B cell (primary cell): ENCODE measurements around the gene RASA3. TPM values are rescaled to one million over a fixed set of nuclear protein-coding genes. Genes with fewer than 3 reads are reported as not detected.

Source experiments
- ATAC-seq: fragments of 200-7000 bp; cut with Tn5 transposase; one replicate; pipeline ENCODE4 v1.10.0; 2021; ENCODE audit warnings: low read depth, mild to moderate bottlenecking, moderate number of reproducible peaks, moderate library complexity
- CTCF ChIA-PET: fragments of 350-600 bp; sonication (Branson Sonifier 250); formaldehyde crosslinking; loops from one replicate; lab custom pipeline; 2021; ENCODE audit warnings: antibody characterized with exemption, inconsistent platforms; lab: Charles Lee
- POLR2A ChIA-PET: fragments of 350-600 bp; sonication (Branson Sonifier 250); formaldehyde crosslinking; loops from one replicate; lab custom pipeline; 2021; ENCODE audit warnings: antibody characterized with exemption; lab: Charles Lee
- DNase-seq: peaks from one replicate; pipeline ENCODE4 v3.0.0; 2013
- H2AFZ ChIP-seq: 2 replicates; pipeline ENCODE4 v1.6.1; 2012; ENCODE audit warnings: mild to moderate bottlenecking, low read depth, low read length; ENCODE audit not compliant: insufficient read depth, poor library complexity, severe bottlenecking
- H3K27ac ChIP-seq, 2 donors: 1 replicate in 1 of 2; 2 replicates in 1 of 2; pipeline ENCODE4 v1.5.1; 2012 to 2013; ENCODE audit warnings: low read length in 2 of 2, mild to moderate bottlenecking in 2 of 2, moderate library complexity in 1 of 2
- H3K27me3 ChIP-seq, 4 experiments: fragments of 200-600 bp in 1 of 4; sonication (generic) in 1 of 4; replicated peaks in 1 of 4; 1 replicate in 2 of 4; 2 replicates in 2 of 4; pipeline versions ENCODE4 v1.6.1 to v1.7.0; 2013 to 2016; ENCODE audit warnings: low read length in 3 of 4, mild to moderate bottlenecking in 2 of 4, mixed read lengths in 1 of 4, moderate library complexity in 1 of 4; ENCODE audit not compliant: insufficient read depth in 4 of 4, control insufficient read depth in 3 of 4; ENCODE audit errors: control extremely low read depth in 1 of 4
- H3K36me3 ChIP-seq, 2 experiments: replicated peaks in 1 of 2; 1 replicate in 1 of 2; 2 replicates in 1 of 2; pipeline versions ENCODE4 v1.6.1 to v1.7.1; 2013; ENCODE audit warnings: low read length in 1 of 2; ENCODE audit not compliant: insufficient read depth in 2 of 2, control insufficient read depth in 1 of 2; ENCODE audit errors: control extremely low read depth in 1 of 2, extremely low read depth in 1 of 2
- H3K4me1 ChIP-seq, 2 donors: fragments of 200-600 bp in 1 of 2; sonication (generic) in 1 of 2; 1 replicate in 1 of 2; 2 replicates in 1 of 2; pipeline versions ENCODE4 v1.5.1 to v1.6.1; 2013 to 2017; ENCODE audit warnings: low read length in 2 of 2; ENCODE audit not compliant: control insufficient read depth in 2 of 2, insufficient read depth in 2 of 2
- H3K4me2 ChIP-seq: replicated peaks from 2 replicates; pipeline ENCODE3; 2012; ENCODE audit warnings: mild to moderate bottlenecking, low read depth, low read length; ENCODE audit not compliant: poor library complexity, severe bottlenecking
- H3K4me3 ChIP-seq, 5 experiments: fragments of 200-600 bp in 1 of 5; sonication (generic) in 1 of 5; 1 replicate in 3 of 5; 2 replicates in 2 of 5; pipeline versions ENCODE4 v1.5.1 to v1.7.0; 2011 to 2016; ENCODE audit warnings: low read length in 4 of 5, mild to moderate bottlenecking in 4 of 5, low read depth in 2 of 5, control low read depth in 1 of 5, moderate library complexity in 1 of 5; ENCODE audit not compliant: insufficient read depth in 1 of 5; ENCODE audit errors: control extremely low read depth in 1 of 5, extremely low read depth in 1 of 5
- H3K79me2 ChIP-seq: fragments of 200-600 bp; sonication (generic); one replicate; pipeline ENCODE4 v1.6.0; 2016; ENCODE audit warnings: low read length; ENCODE audit not compliant: control insufficient read depth, insufficient read depth
- H3K9ac ChIP-seq: fragments of 200-600 bp; sonication (generic); 2 replicates; pipeline ENCODE4 v1.6.1; 2017; ENCODE audit warnings: mild to moderate bottlenecking, low read length, moderate library complexity
- H3K9me3 ChIP-seq, 3 donors: one replicate each; pipeline versions ENCODE4 v1.6.1 to v1.7.1; 2013; ENCODE audit warnings: low read length in 2 of 3; ENCODE audit not compliant: control insufficient read depth in 2 of 3, insufficient read depth in 1 of 3; ENCODE audit errors: control extremely low read depth in 1 of 3
- H4K20me1 ChIP-seq: 2 replicates; pipeline ENCODE4 v1.6.0; 2012; ENCODE audit warnings: mild to moderate bottlenecking, low read length; ENCODE audit not compliant: insufficient read depth, control insufficient read depth, poor library complexity, severe bottlenecking
- H3K27ac Mint-ChIP-seq: one replicate; pipeline ENCODE4 v1.8.0; 2021; ENCODE audit warnings: mixed read lengths
- H3K27me3 Mint-ChIP-seq: one replicate; pipeline ENCODE4 v1.8.0; 2021; ENCODE audit warnings: mixed read lengths
- H3K4me1 Mint-ChIP-seq: one replicate; pipeline ENCODE4 v1.8.0; 2021; ENCODE audit warnings: mixed read lengths
- H3K4me3 Mint-ChIP-seq: one replicate; pipeline ENCODE4 v1.8.0; 2021; ENCODE audit warnings: mixed read lengths
- H3K9me3 Mint-ChIP-seq: one replicate; pipeline ENCODE4 v1.8.0; 2022; ENCODE audit warnings: mixed read lengths; ENCODE audit not compliant: insufficient read depth
- CTCF ChIP-seq: fragments of 200-600 bp; IDR thresholded peaks from one replicate; pipeline ENCODE4 v1.8.0; 2022; ENCODE audit warnings: antibody characterized with exemption, mild to moderate bottlenecking
- EZH2 ChIP-seq: IDR thresholded peaks from 2 replicates; pipeline ENCODE4 v1.6.1; 2012; ENCODE audit warnings: borderline replicate concordance, low read depth, mild to moderate bottlenecking, moderate library complexity, low read length; ENCODE audit not compliant: insufficient read depth, poor library complexity, severe bottlenecking
- WGBS: methylation state at CpG from one replicate; pipeline ENCODE4 v1.1.5; 2013; ENCODE audit warnings: missing lambda C conversion rate; ENCODE audit not compliant: insufficient coverage; 5-methylcytosine and 5-hydroxymethylcytosine counted together
- intact Hi-C: fragments of 100-400 bp; cut with micrococcal nuclease; formaldehyde crosslinking; loops from one replicate; pipeline ENCODE4 v1.10.0; 2022
- polyA plus RNA-seq: library from polyadenylated mRNA; depleted of rRNA; stranded (reverse); fragments of >200 nt; gene quantifications from 2 replicates; pipeline ENCODE4 v1.2.3, GENCODE V29; 2012
- total RNA-seq, 2 donors: library from RNA; stranded (reverse); fragments of 120-200 nt in 1 of 2; gene quantifications; 1 replicate in 1 of 2; 2 replicates in 1 of 2; pipeline versions ENCODE4 v1.2.3 to v1.2.4, GENCODE V29; 2013 to 2022

Gene RASA3
- total and polyA plus RNA-seq, 2 donors (not counting 1 experiment from before 2014, with no cell fraction given): 54.2 to 87.4 TPM

- Histone ChIP-seq H2AFZ (peak overlapping the region; percentile 47), H4K20me1 (peaks cover 95% of the 10 kb centered on the region), H3K4me3 (peak overlapping the region in 1 of 5 experiments; percentile 29), H3K36me3 (peaks cover 2 to 42% of the 10 kb centered on the region in 2 experiments), H3K9me3 (peaks cover 0 to 8% (median 0%) of the 10 kb centered on the region in 3 donors), H3K9ac (no peak overlapping the region), H3K4me1 (peaks cover 35 to 43% of the 10 kb centered on the region in 2 donors), H3K4me2 (peak overlapping the region; percentile 70), H3K79me2 (peaks cover 93% of the 10 kb centered on the region), H3K27ac (peak overlapping the region; percentile 38 to 60), H3K27me3 (no peaks in the 10 kb centered on the region)
- H3K27ac Mint-ChIP-seq: peak overlapping the region; percentile 95
- H3K4me1 Mint-ChIP-seq: peaks cover 47% of the 10 kb centered on the region
- DNase-seq (peak; percentile 85), ATAC-seq (peak; percentile 94)
- ChIA-PET CTCF (interaction anchor here (0.6 to 4.4 kb wide), 26 partner anchors 14 to 296 kb away, joined by 3 to 38 read pairs (median 5); partner anchors contain the start of gene RASA3), POLR2A (interaction anchor here (0.9 to 1.0 kb wide), 2 partner anchors 93 to 125 kb away, joined by 3 to 4 read pairs; partner anchors contain the start of gene CDC16)
- no peaks in the 10 kb centered on the region for H3K9me3 Mint-ChIP-seq
- no peaks in the 10 kb centered on the region for H3K27me3 Mint-ChIP-seq
- TF ChIP-seq EZH2 (no peak), CTCF (peak; percentile 58)
- intact Hi-C loops: loop anchor here (1.0 to 5.0 kb wide), 6 partner anchors 19 to 159 kb away; no protein-coding TSS in a partner anchor
- H3K4me3 Mint-ChIP-seq: peak overlapping the region; percentile 85
- WGBS: 18% methylated on average over 23 of the region's 25 CpGs
Observed at GRCh38 chr13:114110091-114110829, 22.2 kb downstream of the RASA3 start.

GRCh38 chr13:114109641-114110041 lies 22.8 kb downstream of the RASA3 start:
- Histone ChIP-seq H3K9ac (no peak overlapping the region), H3K79me2 (peaks cover 93% of the 10 kb centered on the region), H3K36me3 (peaks cover 2 to 39% of the 10 kb centered on the region in 2 experiments), H4K20me1 (peaks cover 95% of the 10 kb centered on the region), H3K4me2 (peak overlapping the region; percentile 70), H3K27ac (peak overlapping the region; percentile 38 to 60), H3K9me3 (peaks cover 0 to 8% (median 0%) of the 10 kb centered on the region in 3 donors), H3K27me3 (no peaks in the 10 kb centered on the region), H3K4me1 (peaks cover 30 to 38% of the 10 kb centered on the region in 2 donors), H3K4me3 (no peak overlapping the region), H2AFZ (no peak overlapping the region)
- WGBS: 86% methylated on average over 20 of the region's 24 CpGs
- ATAC-seq (no peak), DNase-seq (no peak)
- H3K27me3 Mint-ChIP-seq: no peaks in the 10 kb centered on the region
- H3K4me1 Mint-ChIP-seq: peaks cover 43% of the 10 kb centered on the region
- intact Hi-C loops: loop anchor here (1.0 to 5.0 kb wide), 6 partner anchors 20 to 158 kb away; no protein-coding TSS in a partner anchor
- ChIA-PET CTCF (interaction anchor here (0.7 to 4.4 kb wide), 9 partner anchors 18 to 118 kb away, joined by 3 to 38 read pairs (median 6); no protein-coding TSS in a partner anchor), POLR2A (interaction anchor here (0.6 kb wide), 1 partner anchor 143 kb away, joined by 3 read pairs; no protein-coding TSS in a partner anchor)
- H3K4me3 Mint-ChIP-seq: peak overlapping the region; percentile 44
- TF ChIP-seq EZH2: no peak
- TF ChIP-seq CTCF: no peak
- peak overlapping the region; percentile 95 for H3K27ac Mint-ChIP-seq
- no peaks in the 10 kb centered on the region for H3K9me3 Mint-ChIP-seq
